ENCODE data around the gene PPARG. TPM values are rescaled to one million over a fixed set of nuclear protein-coding genes. Genes with fewer than 3 reads are reported as not detected.

The PPARG gene
- total RNA-seq, 1 donor from 2014 or later = 28.5 TPM

GRCh38 chr3:12423918-12424630, 135.2 kb downstream of the PPARG start:
- TF ChIP-seq CTCF (IDR thresholded peaks at IDR 0.05) (no peak), POLR2A (IDR thresholded peaks at IDR 0.05) (no peak), POLR2AphosphoS5 (IDR thresholded peaks at IDR 0.05; ENCODE audit: insufficient read depth in 1 of 2, low read depth in 1 of 2) (no peak)
- H3K27ac ChIP-seq = no peak overlapping the region
- H3K4me1 ChIP-seq = peaks cover 34% of the 10 kb centered on the region

GRCh38 chr3:12424635-12425319, 135.9 kb downstream of the PPARG start:
- DNase-seq (ENCODE audit: extremely low spot score in 2 of 2) = no peak
- no peak for TF ChIP-seq POLR2AphosphoS5 (IDR thresholded peaks at IDR 0.05; ENCODE audit: insufficient read depth in 1 of 2, low read depth in 1 of 2)
- TF ChIP-seq CTCF (IDR thresholded peaks at IDR 0.05) = no peak
- no peak for TF ChIP-seq POLR2A (IDR thresholded peaks at IDR 0.05)
- no peak overlapping the region for H3K27ac ChIP-seq

More at GRCh38 chr3:12423918-12424630, 135.2 kb downstream of the PPARG start:
- Histone ChIP-seq H3K27me3 (no peaks in the 10 kb centered on the region), H3K36me3 (no peaks in the 10 kb centered on the region), H3K4me3 (no peak overlapping the region), H3K9me3 (no peaks in the 10 kb centered on the region)
- intact Hi-C loops (cut with DNase I) = no loop called here
- DNase-seq (ENCODE audit: extremely low spot score in 2 of 2) = no peak

GRCh38 chr3:12425850-12426579, 137.1 kb downstream of the PPARG start:
- no peak for DNase-seq (ENCODE audit: extremely low spot score in 2 of 2)
- peaks cover 29% of the 10 kb centered on the region for H3K4me1 ChIP-seq
- no peak overlapping the region for H3K27ac ChIP-seq
- no peak overlapping the region for H3K4me3 ChIP-seq
- no peaks in the 10 kb centered on the region for H3K36me3 ChIP-seq
- no peaks in the 10 kb centered on the region for H3K27me3 ChIP-seq
- H3K9me3 ChIP-seq = no peaks in the 10 kb centered on the region
- TF ChIP-seq CTCF (IDR thresholded peaks at IDR 0.05) = no peak
- no peak for TF ChIP-seq POLR2AphosphoS5 (IDR thresholded peaks at IDR 0.05; ENCODE audit: insufficient read depth in 1 of 2, low read depth in 1 of 2)
- no peak for TF ChIP-seq POLR2A (IDR thresholded peaks at IDR 0.05)
- intact Hi-C loops (cut with DNase I) = no loop called here

More at GRCh38 chr3:12424635-12425319, 135.9 kb downstream of the PPARG start:
- Histone ChIP-seq H3K4me1 (peaks cover 34% of the 10 kb centered on the region), H3K36me3 (no peaks in the 10 kb centered on the region), H3K27me3 (no peaks in the 10 kb centered on the region), H3K9me3 (no peaks in the 10 kb centered on the region), H3K4me3 (no peak overlapping the region)
- intact Hi-C loops (cut with DNase I) = no loop called here

- Histone ChIP-seq H3K4me3 (no peak overlapping the region), H3K36me3 (no peaks in the 10 kb centered on the region), H3K9me3 (no peaks in the 10 kb centered on the region), H3K27ac (no peak overlapping the region), H3K4me1 (peaks cover 20% of the 10 kb centered on the region), H3K27me3 (no peaks in the 10 kb centered on the region)
- DNase-seq (ENCODE audit: extremely low spot score in 2 of 2) = no peak
- intact Hi-C loops (cut with DNase I) = no loop called here
- no peak for TF ChIP-seq POLR2AphosphoS5 (IDR thresholded peaks at IDR 0.05; ENCODE audit: insufficient read depth in 1 of 2, low read depth in 1 of 2)
- TF ChIP-seq POLR2A (IDR thresholded peaks at IDR 0.05) = no peak
- no peak for TF ChIP-seq CTCF (IDR thresholded peaks at IDR 0.05)
These were observed 138.7 kb downstream of the PPARG start for GRCh38 chr3:12427551-12427950.

Measured in vagina (tissue), 2 donors.